Measurements from ENCODE around the gene HINT3.
"Not testable (repeated sequence)": the region's sequence is repeated elsewhere in the genome, so short reads cannot be mapped to it uniquely, and the experiment has no call there.

Gene HINT3

DNA sequence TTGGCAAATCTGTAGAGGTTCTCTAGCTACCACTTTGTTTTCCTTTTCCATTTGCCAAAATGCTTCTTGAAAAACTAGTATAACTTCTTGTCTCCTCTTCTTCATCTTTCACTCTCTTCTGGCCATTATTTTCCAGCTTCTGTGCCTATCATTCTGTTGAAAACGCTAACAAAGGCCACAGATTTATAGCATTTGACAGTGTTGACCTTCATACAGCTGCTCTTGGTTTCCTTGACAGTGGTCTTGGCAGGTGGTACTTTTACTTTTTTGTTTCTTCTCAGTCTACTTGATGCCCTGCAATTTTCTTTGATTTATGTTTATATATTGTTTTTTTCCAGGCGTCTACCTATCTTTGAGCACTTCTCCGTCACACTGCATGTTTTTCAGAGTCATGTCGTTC, 53.5 kb downstream of the HINT3 start:
- DNase-seq, result no peak

DNA sequence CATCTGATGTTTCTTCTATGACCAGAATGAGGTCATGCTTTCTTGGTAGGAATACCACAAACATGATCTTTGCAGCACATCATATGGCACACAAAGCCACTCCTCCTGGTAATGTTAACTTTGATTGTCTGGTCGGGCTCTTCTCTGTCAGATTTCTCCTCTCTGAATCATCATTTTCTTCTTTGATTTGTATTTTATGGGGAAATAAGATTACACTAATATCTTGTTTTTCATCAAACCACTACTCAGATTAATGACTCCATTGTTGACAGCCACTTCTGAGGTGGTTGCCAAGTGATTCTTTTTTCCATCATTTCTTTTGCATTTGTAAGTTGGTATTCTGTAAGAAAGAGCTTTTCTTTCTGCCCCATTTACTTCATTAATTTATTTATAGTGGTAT, 59.3 kb downstream of the HINT3 start:
- no peak for DNase-seq

DNA sequence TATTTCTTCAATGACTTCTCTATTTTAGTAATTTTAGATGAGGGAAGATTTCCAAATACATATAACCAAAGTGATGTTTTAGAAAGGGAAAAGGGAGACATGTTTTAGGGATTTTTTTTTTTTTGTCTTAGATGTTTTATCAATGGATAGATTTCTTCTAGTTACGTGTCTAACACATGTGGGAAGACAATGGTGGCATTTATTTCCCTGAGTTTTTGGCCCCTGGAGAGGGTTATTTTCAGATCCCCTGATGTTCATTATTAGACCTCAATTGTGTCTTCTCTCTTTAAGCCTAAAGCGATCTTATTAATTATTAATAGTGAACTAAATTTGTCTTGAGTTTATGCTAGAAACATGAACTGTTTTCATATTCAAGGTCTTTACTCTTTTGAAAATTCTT, 60.0 kb downstream of the HINT3 start:
- DNase-seq, result no peak

DNA sequence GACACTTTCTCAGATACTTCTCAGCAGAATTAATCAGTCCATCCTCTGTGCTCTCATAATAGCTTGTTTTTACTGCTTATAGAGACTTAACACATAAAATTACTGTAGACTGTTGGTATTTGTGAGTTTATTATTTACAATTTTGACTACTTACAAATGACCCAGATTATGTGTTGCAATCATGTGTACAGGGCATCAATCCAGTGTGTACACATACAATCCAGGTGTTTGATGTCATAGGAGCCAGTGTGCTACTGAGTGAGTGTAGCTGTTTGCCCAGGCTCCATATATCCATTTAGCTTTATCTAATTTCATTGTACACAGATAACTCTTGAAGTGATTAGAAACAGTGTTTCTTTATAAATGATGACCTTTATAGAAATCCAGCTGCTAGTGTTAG, 61.1 kb downstream of the HINT3 start:
- no peak for DNase-seq

DNA sequence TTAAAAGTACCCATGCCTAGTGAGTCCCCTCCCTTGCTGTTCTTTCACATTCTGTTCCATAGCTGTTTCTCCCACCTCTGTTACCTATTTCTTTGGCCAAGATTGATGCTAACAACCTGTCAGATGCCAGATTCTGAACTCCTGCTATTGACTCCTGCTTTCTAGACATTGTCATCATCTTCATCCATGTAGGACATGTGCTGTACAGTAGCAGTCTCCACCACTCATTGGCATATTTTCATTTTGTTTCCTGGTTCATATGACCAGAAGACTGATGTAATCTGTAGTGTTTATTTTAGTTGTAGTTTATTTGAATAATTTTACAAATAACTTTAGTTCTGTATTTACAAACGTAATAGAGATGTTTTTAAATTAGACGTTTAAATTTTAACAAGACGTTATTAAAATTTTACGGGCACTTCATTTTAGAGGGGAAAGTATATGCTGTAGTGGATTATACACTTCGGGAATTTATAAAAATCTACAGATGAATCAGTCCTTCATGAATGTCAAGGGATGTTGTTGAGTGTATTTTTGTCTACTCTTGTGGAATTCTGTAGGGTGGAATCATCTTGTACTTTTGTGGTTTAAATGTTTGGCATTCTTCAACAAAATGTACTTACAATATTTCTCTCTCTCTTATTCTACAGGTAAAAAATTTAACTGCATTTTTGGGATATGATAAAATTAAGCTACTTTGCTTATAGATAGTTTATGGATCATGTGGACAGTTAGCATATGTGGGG, 63.9 kb downstream of the HINT3 start:
- DNase-seq, result no peak

DNA sequence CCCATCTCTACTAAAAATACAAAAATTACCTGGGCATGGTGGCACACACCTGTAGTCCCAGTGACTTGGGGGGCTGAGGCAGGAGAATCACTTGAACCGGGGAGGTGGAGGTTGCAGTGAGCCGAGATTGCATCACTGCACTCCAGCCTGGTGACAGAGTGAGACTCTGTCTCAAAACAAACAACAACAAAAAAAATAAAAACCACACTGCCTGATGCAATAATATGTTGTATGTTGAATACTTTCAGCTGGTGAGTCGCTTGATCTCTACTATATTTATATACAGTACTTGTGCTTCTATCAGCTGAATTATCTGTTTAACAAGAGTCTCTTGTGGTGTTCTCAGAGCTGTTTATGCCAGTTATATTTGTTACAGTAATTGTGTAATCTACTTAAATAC, 66.9 kb downstream of the HINT3 start:
- DNase-seq, result not testable (repeated sequence)

DNA sequence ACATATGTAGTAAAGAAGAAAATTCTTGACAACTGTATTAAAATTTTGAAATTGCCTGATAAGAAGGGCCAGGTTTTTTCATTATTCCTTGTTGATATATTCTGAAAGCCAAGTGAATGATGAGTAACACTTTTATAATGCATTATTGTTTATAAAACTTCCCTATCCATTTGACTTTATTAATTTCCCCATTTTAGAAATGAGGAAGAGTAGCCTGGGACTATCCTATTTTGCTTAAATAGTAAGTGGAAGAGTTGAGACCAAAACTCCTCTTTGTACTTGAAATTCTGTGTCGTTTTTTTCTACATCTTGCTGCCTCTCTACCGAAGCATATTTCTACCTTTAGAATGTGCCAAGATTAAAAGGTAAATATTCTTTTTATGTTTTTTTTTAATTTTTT, 69.4 kb downstream of the HINT3 start:
- DNase-seq, result no peak

DNA sequence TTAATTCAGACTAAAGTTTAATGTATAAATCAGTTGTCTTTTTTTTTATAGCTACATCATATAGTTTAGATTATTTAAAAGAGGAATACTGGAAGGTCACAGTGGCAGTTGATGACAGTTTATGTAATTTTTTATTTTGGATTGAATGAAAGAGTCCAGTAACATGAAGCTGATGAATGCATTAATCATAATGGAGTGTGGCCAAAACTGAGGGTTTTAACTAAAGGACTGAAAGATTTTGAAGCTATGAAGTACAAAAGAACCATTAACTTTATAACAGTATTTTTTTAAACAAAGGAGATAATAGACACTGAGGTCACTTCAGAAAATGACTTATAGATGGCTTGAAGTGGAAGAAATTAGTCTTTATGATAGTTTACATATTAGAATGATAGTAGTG, 71.0 kb downstream of the HINT3 start:
- DNase-seq, result no peak

Data from activated CD4-positive, alpha-beta T cell treated with anti-CD3 and anti-CD28 coated beads for 4 hours (primary cell).